GM18909 (cell line): ENCODE data around the gene CD48.

Experiments used
- ATAC-seq: cut with Tn5 transposase; IDR thresholded peaks from one replicate; pipeline ENCODE4 v1.9.1; 2021; ENCODE audit warnings: mild to moderate bottlenecking; ENCODE audit not compliant: unreplicated experiment, poor library complexity

The CD48 gene

DNA sequence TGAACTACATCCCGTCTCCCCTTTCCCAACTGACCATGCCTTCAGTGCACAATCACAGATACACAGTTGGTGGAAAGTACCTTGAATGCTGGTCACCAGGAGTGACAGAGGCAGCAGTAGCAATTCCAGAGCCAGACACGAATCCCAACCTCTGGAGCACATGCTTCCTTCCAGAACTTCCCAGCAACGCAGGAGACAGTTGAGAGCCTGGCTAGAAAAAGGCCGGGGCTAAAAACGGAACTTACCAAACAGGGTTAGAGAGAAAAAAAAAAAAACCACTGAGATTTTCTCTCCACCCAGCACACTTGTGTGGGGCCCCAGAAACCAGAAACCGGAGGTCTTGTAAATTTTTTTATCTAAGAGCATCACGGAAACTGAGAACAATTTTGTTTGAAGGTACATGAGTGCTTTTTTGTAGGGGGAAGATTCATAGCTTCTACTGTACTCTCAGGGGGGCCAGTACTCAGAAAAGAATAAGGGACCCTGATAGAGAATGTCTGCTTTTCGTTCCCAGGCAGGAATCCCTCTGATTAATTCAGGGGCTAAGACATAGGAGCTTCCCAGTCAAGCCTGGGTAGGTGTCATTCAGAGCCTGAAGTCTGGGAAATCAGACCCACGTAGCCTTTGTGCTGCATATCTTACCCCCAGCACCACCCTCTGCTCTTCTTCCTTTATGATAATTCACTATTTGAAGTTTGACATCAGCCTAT, at the start of gene CD48:
Gene CD48, minus strand, starts transcription at position 221 of the 710 bp plus-strand sequence. Its CDS starts 59 bp downstream, at position 162.
- peak; percentile 37 for ATAC-seq

DNA sequence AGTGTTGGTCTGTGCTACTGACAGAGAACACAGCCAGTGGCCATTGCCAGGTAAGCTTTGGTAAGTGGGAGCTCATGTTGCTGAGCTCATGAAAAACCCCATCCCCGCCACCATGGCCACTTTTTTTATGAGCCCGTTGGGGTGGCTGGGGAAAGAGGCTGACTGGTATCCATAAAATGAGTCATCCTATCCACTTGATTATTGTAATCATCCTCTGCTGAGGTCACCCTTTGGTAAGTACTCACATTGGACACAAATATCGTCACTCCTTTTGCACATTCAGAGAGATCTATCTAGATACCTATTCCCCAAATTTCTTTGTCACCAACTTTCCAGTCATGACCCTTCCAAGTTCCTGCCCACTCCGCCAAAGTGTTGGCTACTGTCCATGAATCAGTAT, 49.4 kb upstream of the CD48 start:
- ATAC-seq, result no peak

GRCh38 chr1:160759740-160760139, 48.1 kb upstream of the CD48 start:
- no peak for ATAC-seq

DNA sequence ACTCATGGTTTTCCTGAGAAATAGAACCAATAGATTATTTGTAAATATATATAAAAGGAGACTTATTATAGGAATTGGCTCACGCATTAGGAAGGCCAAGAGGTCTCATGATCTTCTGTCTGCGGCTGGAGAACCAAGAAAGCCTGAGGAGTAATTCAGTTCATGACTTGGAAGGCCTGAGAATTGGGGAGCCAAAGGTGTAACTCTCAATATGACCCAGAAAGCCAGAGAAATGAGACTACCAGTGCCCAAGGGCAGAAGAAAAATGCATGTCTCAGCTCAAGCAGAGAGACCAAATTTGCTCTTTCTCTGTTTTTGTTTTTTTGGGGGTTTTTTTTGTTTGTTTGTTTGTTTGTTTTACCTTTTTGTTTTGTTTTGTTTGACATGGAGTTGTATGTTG, 46.9 kb upstream of the CD48 start:
- ATAC-seq, result no peak

- ATAC-seq, result peak; percentile 3
Measured at GRCh38 chr1:160756849-160757201, 45.2 kb upstream of the CD48 start.

DNA sequence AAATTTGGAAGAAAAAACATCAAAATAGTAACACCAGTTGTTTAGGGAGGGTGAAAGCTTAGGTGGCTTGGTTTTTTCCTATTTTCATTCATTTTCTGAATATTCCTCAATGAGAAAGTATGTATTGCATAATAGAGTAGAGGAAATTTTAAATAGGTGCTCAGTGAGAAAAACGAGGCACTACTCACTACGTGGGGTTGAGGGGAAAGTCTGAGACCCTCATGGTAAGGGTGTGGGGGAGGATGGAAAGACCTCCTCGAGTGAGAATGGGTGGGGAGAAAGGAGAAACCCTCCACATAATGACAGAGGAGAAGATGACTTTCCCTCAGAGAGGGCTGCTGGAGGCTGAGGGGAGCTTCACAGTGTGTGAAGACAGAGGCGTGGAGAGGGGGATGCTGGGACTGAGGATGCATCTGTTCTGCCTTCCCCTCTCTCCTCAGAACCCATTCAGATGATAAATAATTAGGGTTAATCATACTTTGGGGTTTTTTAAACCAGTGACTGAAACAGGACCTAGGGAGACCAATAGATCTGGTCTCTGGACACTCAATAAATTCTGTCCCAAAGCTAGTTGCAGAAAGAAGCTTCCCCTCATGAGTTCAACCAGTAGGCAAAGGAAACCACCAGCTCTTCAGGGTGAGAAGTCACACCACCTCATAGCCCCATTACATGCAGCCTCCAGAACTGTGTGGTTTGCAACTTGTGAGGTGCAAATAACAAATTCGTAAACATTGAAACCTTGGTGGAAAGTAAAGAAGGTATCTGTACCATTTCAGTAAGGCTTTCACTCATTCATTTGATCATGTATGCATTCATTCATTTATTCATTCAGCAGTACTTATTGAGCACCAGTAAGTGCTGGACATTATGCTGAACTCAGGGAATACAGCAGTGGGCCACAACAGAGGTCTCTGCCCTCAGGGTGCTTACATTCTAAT, 44.6 kb upstream of the CD48 start:
- ATAC-seq, result peak; percentile 61

GRCh38 chr1:160755461-160755860, 43.8 kb upstream of the CD48 start:
- ATAC-seq, result no peak

DNA sequence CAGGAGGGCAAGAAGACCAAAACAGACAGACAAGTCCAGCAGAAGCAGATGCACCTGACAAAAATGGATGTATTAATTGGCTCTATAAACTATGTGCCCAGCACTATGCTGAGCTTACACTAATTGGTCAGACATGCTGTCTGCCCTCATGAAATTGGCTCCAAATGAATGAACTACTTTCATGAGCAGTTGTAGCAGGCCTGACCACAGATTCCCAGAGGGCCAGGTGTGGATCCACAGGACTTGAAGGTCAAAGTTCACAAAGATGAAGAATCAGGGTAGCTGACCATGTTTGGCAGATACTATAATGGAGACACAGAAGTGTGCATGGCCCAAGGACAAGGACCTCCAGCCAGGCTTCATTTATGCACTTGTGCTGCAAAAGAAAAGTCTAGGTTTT, 42.0 kb upstream of the CD48 start:
- ATAC-seq, result no peak

GRCh38 chr1:160752924-160753323, 41.3 kb upstream of the CD48 start:
- ATAC-seq, result no peak

DNA sequence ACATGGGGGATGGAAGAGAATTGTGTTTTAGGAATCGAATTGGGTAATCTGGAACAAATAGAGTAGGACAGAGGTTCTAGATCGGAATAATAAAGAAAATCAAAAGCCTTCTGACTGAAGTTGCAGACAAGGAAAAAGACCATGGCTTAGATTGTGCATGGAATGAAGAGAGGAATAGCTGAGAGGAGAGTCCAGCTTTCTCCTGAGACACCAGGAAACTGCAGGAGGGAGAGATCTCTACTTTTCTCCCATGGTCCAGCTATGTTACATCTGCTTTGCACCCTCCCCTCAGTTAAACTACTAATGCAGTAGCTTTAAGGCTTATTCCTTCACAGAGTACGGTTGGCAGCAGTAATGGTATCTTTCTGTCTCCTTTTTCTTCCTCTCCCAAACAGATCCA, 40.8 kb upstream of the CD48 start:
- ATAC-seq, result no peak

DNA sequence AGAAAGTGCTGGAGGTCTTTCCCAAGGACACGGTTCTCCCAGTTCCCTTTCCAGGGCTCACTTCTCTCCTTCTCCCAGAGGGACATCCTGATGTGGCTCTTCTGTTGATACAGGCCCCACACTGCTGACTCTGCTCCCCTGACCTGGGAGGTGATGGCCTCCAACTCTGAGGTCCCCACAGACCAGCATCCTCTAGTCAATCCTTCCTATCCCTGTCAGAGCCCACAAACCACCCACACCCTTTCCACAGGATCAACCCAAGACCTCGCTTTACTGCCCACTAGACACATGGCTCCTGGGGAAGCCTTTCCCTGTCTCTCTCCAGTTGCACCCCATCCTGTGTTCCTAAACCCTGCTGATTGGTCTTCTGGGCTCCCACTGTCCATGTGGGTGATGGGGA, 39.0 kb upstream of the CD48 start:
- no peak for ATAC-seq

DNA sequence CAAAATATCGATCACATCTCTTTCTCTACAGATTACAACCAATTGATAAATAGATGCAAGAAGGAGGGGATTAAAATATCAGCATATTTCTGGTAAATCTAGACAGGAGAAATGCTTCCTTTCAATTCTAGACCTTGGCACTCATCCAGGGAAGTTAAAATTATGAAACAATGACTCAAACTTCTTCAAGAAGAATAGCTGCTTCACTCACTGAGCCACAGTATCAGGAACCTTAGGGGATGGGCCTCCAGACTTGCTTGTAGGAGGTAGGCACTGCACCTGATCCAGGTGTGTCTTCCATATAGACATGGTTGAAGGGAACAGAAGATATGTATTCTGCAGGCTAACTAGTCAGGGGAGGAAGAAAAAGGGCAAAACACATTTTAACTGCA, 37.3 kb upstream of the CD48 start:
- no peak for ATAC-seq

DNA sequence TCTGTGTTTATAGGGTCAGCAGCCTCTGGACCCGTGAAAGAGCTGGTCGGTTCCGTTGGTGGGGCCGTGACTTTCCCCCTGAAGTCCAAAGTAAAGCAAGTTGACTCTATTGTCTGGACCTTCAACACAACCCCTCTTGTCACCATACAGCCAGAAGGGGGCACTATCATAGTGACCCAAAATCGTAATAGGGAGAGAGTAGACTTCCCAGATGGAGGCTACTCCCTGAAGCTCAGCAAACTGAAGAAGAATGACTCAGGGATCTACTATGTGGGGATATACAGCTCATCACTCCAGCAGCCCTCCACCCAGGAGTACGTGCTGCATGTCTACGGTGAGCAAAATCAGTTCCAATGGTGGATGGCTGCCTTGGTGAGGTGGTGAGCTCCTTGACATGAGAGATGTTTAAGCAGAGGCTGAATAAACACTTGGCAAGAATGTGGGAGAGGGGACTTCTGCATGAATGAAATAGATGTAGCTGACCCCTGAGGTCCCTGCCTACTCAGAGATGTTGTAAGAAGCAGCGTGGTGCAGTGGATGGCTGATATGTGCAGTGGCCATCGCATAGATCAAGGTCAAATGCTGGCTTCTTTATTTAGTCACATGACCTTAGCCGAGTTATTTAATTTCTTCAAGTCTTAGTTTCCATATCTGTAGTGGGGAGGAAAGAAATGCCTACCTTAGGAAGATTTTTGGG, 36.7 kb upstream of the CD48 start:
- ATAC-seq, result no peak

DNA sequence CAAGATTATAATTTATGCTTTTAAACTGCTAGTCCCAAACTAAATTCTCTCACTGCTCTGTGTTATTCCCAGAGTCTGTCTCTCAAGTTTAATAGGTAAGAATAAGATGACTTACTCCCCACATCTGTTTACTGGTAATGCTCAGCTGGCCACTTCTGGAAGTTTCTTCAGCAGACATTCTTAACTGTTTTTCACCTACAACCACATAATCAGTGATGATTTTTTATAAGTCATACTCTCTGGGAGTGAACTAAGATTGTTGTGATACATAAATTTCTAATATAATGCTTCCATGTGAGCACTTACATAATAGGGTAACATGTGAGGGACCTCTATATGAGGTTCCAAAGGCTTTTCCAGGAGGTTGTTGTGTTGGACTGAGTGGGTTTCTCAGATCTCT, 36.1 kb upstream of the CD48 start:
- ATAC-seq, result no peak

- ATAC-seq, result no peak
Measured at GRCh38 chr1:160746836-160747500, 35.3 kb upstream of the CD48 start.

DNA sequence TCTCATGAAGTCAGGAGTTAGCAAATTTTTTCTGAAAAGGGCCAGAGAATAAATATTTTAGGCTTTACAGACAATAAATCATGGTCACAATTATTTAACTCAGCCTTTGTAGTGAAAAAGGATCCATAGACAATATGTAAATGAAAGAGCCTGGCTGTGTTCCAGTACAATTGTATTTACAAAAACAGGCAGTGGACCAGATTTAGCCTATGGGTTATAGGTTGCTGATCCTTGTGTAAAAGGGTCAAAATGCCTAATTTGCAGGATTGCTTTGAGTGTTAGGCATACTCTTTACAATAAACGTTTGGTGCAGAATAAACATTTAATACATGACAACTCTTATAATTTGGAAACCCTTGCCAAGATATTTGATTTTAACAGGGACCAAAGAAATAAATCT, 33.9 kb upstream of the CD48 start:
- ATAC-seq, result no peak

DNA sequence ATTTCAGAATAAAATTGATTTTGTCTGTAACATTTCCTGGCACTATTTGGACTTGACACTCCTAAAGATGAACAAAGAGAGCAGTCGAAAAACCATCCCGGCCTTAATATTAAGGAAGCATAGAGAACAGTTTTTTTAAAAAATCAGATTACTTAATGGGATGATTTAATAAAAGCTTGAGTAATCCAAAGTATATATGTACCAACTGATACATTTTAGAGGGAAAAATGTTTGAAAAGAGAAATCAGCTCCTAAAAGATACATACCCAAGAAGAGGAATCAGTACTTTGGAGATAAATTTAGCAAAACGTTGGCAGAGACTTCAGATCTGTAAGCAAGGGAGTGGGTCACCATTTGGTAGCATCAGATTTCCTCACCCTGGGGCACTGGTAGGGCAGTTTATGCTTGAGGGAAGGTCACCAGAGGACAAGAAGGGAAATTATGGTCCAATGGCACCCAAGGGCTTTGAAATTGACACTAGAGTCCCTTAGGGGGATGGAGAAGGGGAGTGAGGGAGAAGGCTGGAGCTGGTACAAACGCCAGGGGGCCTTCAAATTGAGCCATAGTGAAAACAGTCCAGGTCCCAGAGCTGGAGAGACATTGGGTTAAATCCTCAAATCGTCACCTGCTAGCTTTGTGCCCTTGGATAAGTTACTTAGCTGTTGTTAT, 33.4 kb upstream of the CD48 start:
- no peak for ATAC-seq

DNA sequence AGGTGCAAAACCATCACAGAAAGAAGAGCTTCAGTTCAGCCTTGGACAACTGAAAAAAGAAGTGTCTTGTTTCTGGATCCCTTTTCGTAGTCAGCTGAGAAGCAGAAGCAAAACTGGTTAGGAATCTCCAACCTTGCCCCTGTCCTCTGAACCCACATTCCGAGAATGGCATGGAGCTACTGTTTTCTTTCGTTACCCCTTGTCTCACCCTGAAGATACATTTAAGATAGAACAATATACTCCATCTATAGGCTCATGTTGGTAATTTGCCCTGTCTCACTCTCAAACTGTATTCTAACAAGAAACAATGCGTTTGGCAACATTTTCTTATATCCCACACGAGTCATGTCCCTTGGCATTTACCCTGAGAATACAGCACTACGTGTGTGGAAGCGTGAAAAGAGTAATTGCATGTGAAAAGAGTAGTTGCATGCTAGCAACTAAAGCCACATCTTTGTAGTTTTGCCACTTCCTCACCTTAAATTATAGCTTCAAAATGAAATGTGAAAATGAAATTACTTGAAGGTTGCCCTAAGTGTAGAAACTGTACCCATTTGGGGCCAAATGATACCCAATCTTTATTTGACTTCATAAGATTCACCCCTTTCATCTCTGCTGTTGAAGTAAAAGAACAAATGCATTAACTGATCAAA, 32.7 kb upstream of the CD48 start:
- ATAC-seq, result no peak

DNA sequence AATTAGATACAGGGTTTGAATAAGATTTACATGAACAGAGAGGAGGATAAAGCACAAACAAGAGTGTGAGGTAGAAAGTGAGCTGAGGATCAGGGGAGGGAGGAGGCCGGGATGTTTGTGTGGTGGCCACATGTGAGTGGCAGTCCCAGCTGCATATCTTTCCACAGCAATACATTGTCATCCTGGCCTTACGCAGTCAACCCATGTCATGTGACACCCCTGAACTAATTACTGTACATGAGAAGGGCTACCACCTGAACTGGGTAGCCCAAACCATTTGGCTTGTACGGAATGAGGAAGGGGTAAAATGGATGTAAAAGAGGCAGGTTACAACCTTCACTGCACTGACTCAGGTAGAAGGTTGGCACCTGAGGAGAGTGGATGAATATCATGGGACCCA, 31.6 kb upstream of the CD48 start:
- ATAC-seq, result no peak
